GM12873 (cell line): Measurements from ENCODE around the gene ADGB.
A peak's percentile ranks its signal among the peaks of the same experiment; 100 is the strongest.

ENCODE experiments used
- TF ChIP-seq, protein P1 (sequence below): IDR thresholded peaks from 2 replicates; pipeline ENCODE4 v1.5.1; 2012; ENCODE audit warnings: low read depth, mild to moderate bottlenecking, moderate library complexity, low read length, control low read depth; ENCODE audit not compliant: insufficient read depth; ENCODE audit errors: missing control alignments

The ADGB gene

DNA sequence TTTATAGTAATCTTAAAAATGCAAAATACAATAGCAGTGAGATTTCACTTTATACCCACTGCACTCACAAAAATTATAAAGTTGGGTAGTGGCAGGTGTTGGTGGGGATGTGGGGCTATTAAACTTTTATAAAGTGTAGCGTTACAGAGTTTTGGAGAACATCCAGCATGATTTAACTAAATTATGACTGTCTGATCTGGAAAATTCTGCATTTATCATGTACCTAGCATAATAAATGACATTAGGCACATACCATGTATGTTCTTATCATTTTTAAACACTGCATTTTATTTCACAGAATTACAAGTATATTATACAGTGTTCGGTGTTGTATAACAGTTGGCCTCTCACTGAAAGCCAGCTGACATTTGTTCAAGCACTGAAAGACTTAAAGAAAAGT is 169.9 kb downstream of the ADGB start:
- TF ChIP-seq, protein P1, sequence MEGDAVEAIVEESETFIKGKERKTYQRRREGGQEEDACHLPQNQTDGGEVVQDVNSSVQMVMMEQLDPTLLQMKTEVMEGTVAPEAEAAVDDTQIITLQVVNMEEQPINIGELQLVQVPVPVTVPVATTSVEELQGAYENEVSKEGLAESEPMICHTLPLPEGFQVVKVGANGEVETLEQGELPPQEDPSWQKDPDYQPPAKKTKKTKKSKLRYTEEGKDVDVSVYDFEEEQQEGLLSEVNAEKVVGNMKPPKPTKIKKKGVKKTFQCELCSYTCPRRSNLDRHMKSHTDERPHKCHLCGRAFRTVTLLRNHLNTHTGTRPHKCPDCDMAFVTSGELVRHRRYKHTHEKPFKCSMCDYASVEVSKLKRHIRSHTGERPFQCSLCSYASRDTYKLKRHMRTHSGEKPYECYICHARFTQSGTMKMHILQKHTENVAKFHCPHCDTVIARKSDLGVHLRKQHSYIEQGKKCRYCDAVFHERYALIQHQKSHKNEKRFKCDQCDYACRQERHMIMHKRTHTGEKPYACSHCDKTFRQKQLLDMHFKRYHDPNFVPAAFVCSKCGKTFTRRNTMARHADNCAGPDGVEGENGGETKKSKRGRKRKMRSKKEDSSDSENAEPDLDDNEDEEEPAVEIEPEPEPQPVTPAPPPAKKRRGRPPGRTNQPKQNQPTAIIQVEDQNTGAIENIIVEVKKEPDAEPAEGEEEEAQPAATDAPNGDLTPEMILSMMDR, result no peak

DNA sequence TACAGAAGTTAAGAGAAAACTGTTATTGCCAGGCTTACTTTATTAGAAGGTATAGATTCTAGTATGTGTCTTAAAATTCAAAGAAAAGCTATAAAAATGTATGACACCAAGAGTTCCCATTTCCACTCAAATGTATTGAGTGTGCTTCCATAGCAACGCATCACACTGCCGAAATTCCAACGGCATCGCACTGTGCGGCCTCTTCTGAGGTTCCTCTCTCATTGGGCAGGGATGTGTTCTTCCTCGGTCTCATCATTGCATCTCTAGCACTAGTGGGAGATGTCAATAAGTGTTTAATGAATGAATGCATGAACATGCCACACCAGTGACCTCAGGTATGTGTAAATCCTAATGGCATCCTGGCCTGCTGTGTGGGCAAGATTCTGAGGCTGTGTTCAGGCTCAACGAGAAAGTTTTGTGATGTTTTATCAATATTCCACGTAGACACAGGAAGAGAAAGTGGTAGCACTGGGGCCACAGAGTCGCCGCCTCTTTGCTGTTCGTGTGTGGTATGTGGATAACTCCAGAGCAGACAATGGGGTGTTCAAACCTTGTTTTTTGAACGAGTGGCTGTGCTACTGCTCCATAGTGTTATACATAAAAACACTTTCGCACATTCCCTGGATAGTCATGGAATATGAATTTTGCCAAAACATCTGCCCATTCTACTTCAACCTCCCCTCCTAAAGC is 171.6 kb downstream of the ADGB start:
- TF ChIP-seq, protein P1, result no peak

DNA sequence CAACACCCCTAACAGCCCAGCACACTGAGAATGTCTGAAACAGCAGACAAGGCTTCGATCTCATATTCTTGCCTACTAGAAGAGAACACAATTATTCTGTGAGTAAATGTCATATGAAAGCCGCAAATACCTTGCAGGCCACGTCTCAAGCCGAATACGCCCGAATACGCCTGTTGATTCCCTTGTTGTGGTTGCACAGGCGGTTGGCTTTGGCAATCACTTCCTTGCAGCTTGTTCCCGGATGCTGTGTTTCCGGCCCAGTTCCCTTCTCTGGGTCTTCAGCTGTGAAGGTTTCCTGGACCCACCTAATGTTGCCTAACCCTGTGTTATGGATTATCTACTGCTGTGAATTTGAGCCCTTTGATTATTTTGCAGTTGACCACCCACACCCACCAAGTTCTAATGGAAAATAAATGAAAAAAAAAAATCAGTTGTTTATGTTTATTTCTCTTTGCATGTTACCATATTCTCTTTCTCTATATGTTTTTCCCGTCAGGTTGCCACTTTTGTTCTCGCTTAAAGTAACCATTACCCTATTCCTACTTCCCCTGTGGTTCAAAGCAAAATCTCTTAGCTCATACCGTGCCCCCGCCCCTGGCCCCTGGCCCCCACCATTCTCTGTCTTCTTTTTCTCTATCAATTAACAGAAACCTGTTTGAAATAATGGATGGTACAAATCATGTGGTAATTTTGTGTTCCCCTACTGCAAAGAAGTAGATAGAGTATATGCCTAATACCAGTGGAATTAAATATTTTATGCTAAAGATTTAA is 172.4 kb downstream of the ADGB start:
- TF ChIP-seq, protein P1, result no peak

DNA sequence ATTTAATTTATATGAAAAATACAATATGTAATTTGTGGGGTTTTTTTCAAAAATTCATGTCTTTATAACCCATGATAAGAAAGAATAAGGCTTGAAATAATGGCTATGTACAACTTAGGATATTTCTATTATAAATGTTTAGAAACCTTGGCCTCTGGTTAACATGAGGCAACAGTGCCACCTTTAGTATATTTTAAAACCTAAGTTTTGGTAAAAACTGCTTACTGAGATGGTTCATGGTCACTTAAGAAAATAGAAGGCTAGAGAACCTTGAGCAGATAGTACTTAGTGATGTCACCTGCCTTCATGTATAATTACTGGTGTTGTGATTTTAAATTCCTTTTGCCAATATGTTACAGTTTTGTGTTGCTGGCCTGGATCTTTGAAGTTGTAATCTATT is 176.4 kb downstream of the ADGB start:
- TF ChIP-seq, protein P1, result no peak

DNA sequence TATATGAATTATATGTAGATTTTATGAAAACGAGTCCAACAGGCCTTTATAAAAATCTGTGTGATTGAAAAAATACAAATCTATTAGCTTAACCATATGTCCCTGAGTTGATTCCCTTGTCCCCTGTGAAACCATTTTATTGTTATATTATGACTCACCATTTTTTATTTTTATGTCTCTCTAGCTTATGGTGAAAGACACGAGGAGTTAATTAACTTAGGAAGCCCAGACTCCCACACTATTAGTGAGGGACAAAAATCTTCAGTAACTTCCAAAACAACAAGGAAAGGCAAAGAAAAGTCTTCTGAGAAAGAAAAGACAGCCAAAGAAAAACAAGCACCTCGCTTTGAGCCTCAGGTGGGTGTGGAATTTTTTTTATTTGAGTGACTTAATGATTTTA is 183.1 kb downstream of the ADGB start:
- TF ChIP-seq, protein P1, result no peak

DNA sequence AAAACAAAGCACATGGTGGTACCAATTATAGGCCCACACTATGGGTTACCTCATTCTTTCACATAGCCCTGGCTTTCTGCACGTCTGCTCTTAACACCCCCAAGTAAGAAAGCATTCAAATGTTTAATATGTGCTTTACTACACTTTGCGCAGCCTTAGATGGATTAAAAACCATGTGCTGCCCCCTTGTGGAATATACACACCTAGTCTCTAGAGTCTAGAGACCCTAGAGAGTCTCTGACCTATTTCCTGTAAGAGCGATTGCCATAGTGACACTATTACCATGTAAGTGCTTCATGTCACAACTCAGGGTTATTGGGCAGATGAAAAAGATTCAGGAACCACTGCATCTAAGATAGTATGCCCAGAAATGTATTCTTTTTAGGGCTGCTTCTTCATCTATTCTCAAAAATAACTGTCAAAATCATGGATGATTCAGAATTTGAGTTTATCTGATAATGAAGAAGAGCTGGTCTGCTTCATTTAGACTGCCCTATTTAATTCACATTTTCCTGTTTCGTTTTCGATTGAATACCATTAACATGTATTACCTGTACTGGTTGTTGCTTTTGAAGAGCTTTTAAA is 186.3 kb downstream of the ADGB start:
- TF ChIP-seq, protein P1, result peak; percentile 64

DNA sequence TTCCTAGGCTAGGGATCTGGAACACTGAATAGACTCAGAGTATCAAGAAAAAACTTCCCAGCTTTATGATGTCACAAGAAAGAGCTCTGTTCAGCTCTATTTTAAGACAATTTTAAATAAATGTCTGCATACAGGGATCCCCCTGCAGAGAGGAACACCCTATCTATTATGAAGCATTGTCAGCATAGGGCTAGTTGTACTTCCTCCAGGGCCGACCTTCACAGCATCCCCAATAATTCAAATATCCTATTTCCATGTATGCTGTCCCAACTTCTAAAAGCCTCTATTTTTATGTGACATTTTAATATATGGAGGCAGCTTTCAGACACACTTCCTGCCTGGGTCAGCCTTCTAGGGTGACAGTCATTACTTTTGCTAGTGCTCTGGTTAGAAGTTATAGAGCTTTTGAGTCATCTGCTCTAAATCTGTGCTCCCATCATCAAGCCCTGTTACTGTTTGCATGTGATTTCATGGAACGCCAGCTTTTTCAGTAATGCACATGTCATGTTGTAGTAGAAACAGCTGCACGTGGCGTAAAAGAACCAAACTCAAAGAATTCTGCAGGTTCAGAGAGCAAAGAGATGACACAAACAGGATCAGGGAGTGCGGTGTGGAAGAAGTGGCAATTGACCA is 189.2 kb downstream of the ADGB start:
- TF ChIP-seq, protein P1, result no peak
